Ishikawa (cell line): ENCODE data around the gene LIMS2.

Experiments used
- EP300 ChIP-seq: IDR thresholded peaks from 2 replicates; pipeline ENCODE4 v1.6.1; 2012; ENCODE audit warnings: borderline replicate concordance
- NFIC ChIP-seq: IDR thresholded peaks from 2 replicates; pipeline ENCODE4 v1.6.1; 2012
- RAD21 ChIP-seq: IDR thresholded peaks from 2 replicates; pipeline ENCODE4 v1.6.1; 2012; ENCODE audit warnings: low read depth
- YY1 ChIP-seq: IDR thresholded peaks from 2 replicates; pipeline ENCODE4 v1.6.1; 2012; ENCODE audit warnings: low read depth

DNA sequence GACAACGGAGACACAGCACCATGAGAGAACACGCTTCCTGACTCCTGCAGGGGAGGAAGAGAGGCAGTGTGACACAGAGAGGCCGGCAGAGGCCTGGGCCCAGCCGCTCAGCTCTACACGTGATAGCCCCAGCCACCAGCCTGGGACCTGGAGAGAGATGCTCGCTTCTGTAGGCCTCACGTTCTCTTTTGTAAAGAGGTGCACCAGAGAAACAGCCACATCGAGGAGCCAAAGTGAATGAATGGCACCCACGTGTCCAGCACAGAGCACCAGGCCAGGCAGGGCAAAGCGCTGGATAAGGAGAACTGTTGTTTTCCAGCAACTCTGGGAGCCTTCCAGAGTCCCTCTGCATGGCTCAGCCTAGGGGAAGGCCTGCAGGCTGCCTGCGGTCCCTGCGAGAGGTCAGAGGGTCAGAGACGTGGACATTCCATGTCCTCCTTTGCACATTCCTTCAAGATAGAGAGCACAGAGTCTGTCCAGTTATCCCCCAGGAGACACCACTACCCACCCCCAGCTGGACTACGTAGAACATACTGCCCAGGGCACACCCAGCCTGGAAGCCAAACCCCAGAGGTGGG, 14.2 kb downstream of the LIMS2 start:
- TF ChIP-seq RAD21 (no peak), EP300 (no peak), YY1 (no peak), NFIC (no peak)
